ENCODE data around the gene AGRN.

Gene AGRN

GRCh38 chr1:1043411-1043810, 23.5 kb downstream of the AGRN start:
- peaks cover 0 to 22% (median 8%) of the 10 kb centered on the region in 5 experiments for H3K27me3 ChIP-seq (replicated peaks in 2 of 5; ENCODE audit: control insufficient read depth in 4 of 5, insufficient read depth in 5 of 5, low read length in 4 of 5)
- ChIA-PET CTCF (no interaction called here), POLR2A (interaction anchor here (0.6 to 1.0 kb wide), 2 partner anchors 16 to 146 kb away, joined by 3 read pairs; no protein-coding TSS in a partner anchor)
- no peak overlapping the region for H3K4me3 ChIP-seq (ENCODE audit: control insufficient read depth in 1 of 7, extremely low read depth in 1 of 7, insufficient read depth in 4 of 7, low read depth in 2 of 7, low read length in 6 of 7)
- peaks cover 0 to 3% (median 0%) of the 10 kb centered on the region in 5 experiments for H3K9me3 ChIP-seq (ENCODE audit: control extremely low read depth in 1 of 5, control insufficient read depth in 4 of 5, insufficient read depth in 2 of 5, low read depth in 1 of 5, low read length in 4 of 5)
- no peaks in the 10 kb centered on the region for H3K36me3 ChIP-seq (ENCODE audit: control insufficient read depth in 4 of 4, insufficient read depth in 4 of 4, low read length in 3 of 4)
- peaks cover 0 to 25% (median 22%) of the 10 kb centered on the region in 4 experiments for H3K4me1 ChIP-seq (ENCODE audit: control extremely low read depth in 1 of 4, control insufficient read depth in 4 of 4, insufficient read depth in 4 of 4, low read length in 3 of 4)
- 97% methylated on average over 26 of the region's 27 CpGs for WGBS (ENCODE audit: insufficient coverage)
- DNase-seq: no peak
- no peak overlapping the region for H3K27ac ChIP-seq (ENCODE audit: insufficient read depth in 1 of 2, low read depth in 1 of 2, low read length in 2 of 2, poor library complexity in 1 of 2, severe bottlenecking in 2 of 2)

GRCh38 chr1:1043921-1044320, 24.0 kb downstream of the AGRN start:
- no peak overlapping the region for H3K4me3 ChIP-seq (ENCODE audit: control insufficient read depth in 1 of 7, extremely low read depth in 1 of 7, insufficient read depth in 4 of 7, low read depth in 2 of 7, low read length in 6 of 7)
- no peak for DNase-seq
- no peak overlapping the region for H3K27ac ChIP-seq (ENCODE audit: insufficient read depth in 1 of 2, low read depth in 1 of 2, low read length in 2 of 2, poor library complexity in 1 of 2, severe bottlenecking in 2 of 2)
- H3K36me3 ChIP-seq (ENCODE audit: control insufficient read depth in 4 of 4, insufficient read depth in 4 of 4, low read length in 3 of 4): no peaks in the 10 kb centered on the region
- 92% methylated on average over 32 of the region's 33 CpGs for WGBS (ENCODE audit: insufficient coverage)
- ChIA-PET POLR2A (interaction anchor here (0.6 to 1.0 kb wide), 2 partner anchors 15 to 145 kb away, joined by 3 read pairs; no protein-coding TSS in a partner anchor), CTCF (interaction anchor here (1.5 kb wide), 1 partner anchor 20 kb away, joined by 7 read pairs; no protein-coding TSS in a partner anchor)
- peaks cover 0 to 17% (median 6%) of the 10 kb centered on the region in 5 experiments for H3K27me3 ChIP-seq (replicated peaks in 2 of 5; ENCODE audit: control insufficient read depth in 4 of 5, insufficient read depth in 5 of 5, low read length in 4 of 5)
- H3K9me3 ChIP-seq (ENCODE audit: control extremely low read depth in 1 of 5, control insufficient read depth in 4 of 5, insufficient read depth in 2 of 5, low read depth in 1 of 5, low read length in 4 of 5): peaks cover 0 to 3% (median 0%) of the 10 kb centered on the region in 5 experiments
- H3K4me1 ChIP-seq (ENCODE audit: control extremely low read depth in 1 of 4, control insufficient read depth in 4 of 4, insufficient read depth in 4 of 4, low read length in 3 of 4): peaks cover 0 to 20% (median 17%) of the 10 kb centered on the region in 4 experiments

- Histone ChIP-seq H3K4me1 (ENCODE audit: control extremely low read depth in 1 of 4, control insufficient read depth in 4 of 4, insufficient read depth in 4 of 4, low read length in 3 of 4) (peaks cover 0 to 14% (median 11%) of the 10 kb centered on the region in 4 experiments), H3K27ac (ENCODE audit: insufficient read depth in 1 of 2, low read depth in 1 of 2, low read length in 2 of 2, poor library complexity in 1 of 2, severe bottlenecking in 2 of 2) (no peak overlapping the region), H3K36me3 (ENCODE audit: control insufficient read depth in 4 of 4, insufficient read depth in 4 of 4, low read length in 3 of 4) (no peaks in the 10 kb centered on the region), H3K9me3 (ENCODE audit: control extremely low read depth in 1 of 5, control insufficient read depth in 4 of 5, insufficient read depth in 2 of 5, low read depth in 1 of 5, low read length in 4 of 5) (peaks cover 0 to 3% (median 0%) of the 10 kb centered on the region in 5 experiments), H3K4me3 (ENCODE audit: control insufficient read depth in 1 of 7, extremely low read depth in 1 of 7, insufficient read depth in 4 of 7, low read depth in 2 of 7, low read length in 6 of 7) (no peak overlapping the region), H3K27me3 (replicated peaks in 2 of 5; ENCODE audit: control insufficient read depth in 4 of 5, insufficient read depth in 5 of 5, low read length in 4 of 5) (peaks cover 0 to 10% (median 6%) of the 10 kb centered on the region in 5 experiments)
- ChIA-PET POLR2A (interaction anchor here (1.0 kb wide), 1 partner anchor 15 kb away, joined by 3 read pairs; no protein-coding TSS in a partner anchor), CTCF (interaction anchor here (0.7 to 1.5 kb wide), 3 partner anchors 11 to 19 kb away, joined by 3 to 7 read pairs (median 5); no protein-coding TSS in a partner anchor)
- 97% methylated on average over 28 of the region's 34 CpGs for WGBS (ENCODE audit: insufficient coverage)
- no peak for DNase-seq
Observed at GRCh38 chr1:1044455-1045078, 24.6 kb downstream of the AGRN start.

GRCh38 chr1:1045129-1045528, 25.2 kb downstream of the AGRN start:
- 94% methylated on average over 22 of the region's 23 CpGs for WGBS (ENCODE audit: insufficient coverage)
- H3K4me3 ChIP-seq (ENCODE audit: control insufficient read depth in 1 of 7, extremely low read depth in 1 of 7, insufficient read depth in 4 of 7, low read depth in 2 of 7, low read length in 6 of 7): no peak overlapping the region
- peaks cover 0 to 8% (median 5%) of the 10 kb centered on the region in 4 experiments for H3K4me1 ChIP-seq (ENCODE audit: control extremely low read depth in 1 of 4, control insufficient read depth in 4 of 4, insufficient read depth in 4 of 4, low read length in 3 of 4)
- ChIA-PET CTCF (interaction anchor here (0.7 to 1.5 kb wide), 3 partner anchors 10 to 19 kb away, joined by 3 to 7 read pairs (median 5); no protein-coding TSS in a partner anchor), POLR2A (no interaction called here)
- peaks cover 0 to 3% (median 0%) of the 10 kb centered on the region in 5 experiments for H3K9me3 ChIP-seq (ENCODE audit: control extremely low read depth in 1 of 5, control insufficient read depth in 4 of 5, insufficient read depth in 2 of 5, low read depth in 1 of 5, low read length in 4 of 5)
- H3K27ac ChIP-seq (ENCODE audit: insufficient read depth in 1 of 2, low read depth in 1 of 2, low read length in 2 of 2, poor library complexity in 1 of 2, severe bottlenecking in 2 of 2): no peak overlapping the region
- H3K27me3 ChIP-seq (replicated peaks in 2 of 5; ENCODE audit: control insufficient read depth in 4 of 5, insufficient read depth in 5 of 5, low read length in 4 of 5): peaks cover 0 to 5% (median 4%) of the 10 kb centered on the region in 5 experiments
- no peaks in the 10 kb centered on the region for H3K36me3 ChIP-seq (ENCODE audit: control insufficient read depth in 4 of 4, insufficient read depth in 4 of 4, low read length in 3 of 4)
- no peak for DNase-seq

GRCh38 chr1:1046243-1046642, 26.3 kb downstream of the AGRN start:
- POLR2A ChIA-PET: no interaction called here
- Histone ChIP-seq H3K9me3 (ENCODE audit: control extremely low read depth in 1 of 5, control insufficient read depth in 4 of 5, insufficient read depth in 2 of 5, low read depth in 1 of 5, low read length in 4 of 5) (peaks cover 0 to 3% (median 0%) of the 10 kb centered on the region in 5 experiments), H3K27ac (ENCODE audit: insufficient read depth in 1 of 2, low read depth in 1 of 2, low read length in 2 of 2, poor library complexity in 1 of 2, severe bottlenecking in 2 of 2) (no peak overlapping the region), H3K4me1 (ENCODE audit: control extremely low read depth in 1 of 4, control insufficient read depth in 4 of 4, insufficient read depth in 4 of 4, low read length in 3 of 4) (peaks cover 0 to under 1% (median 0%) of the 10 kb centered on the region in 4 experiments), H3K36me3 (ENCODE audit: control insufficient read depth in 4 of 4, insufficient read depth in 4 of 4, low read length in 3 of 4) (no peaks in the 10 kb centered on the region), H3K4me3 (ENCODE audit: control insufficient read depth in 1 of 7, extremely low read depth in 1 of 7, insufficient read depth in 4 of 7, low read depth in 2 of 7, low read length in 6 of 7) (no peak overlapping the region), H3K27me3 (replicated peaks in 2 of 5; ENCODE audit: control insufficient read depth in 4 of 5, insufficient read depth in 5 of 5, low read length in 4 of 5) (no peaks in the 10 kb centered on the region)
- DNase-seq: no peak
- 98% methylated on average over 10 of the region's 20 CpGs for WGBS (ENCODE audit: insufficient coverage)
- CTCF ChIA-PET: no interaction called here

GRCh38 chr1:1046767-1047166, 26.8 kb downstream of the AGRN start:
- POLR2A ChIA-PET: no interaction called here
- Histone ChIP-seq H3K27ac (ENCODE audit: insufficient read depth in 1 of 2, low read depth in 1 of 2, low read length in 2 of 2, poor library complexity in 1 of 2, severe bottlenecking in 2 of 2) (no peak overlapping the region), H3K4me3 (ENCODE audit: control insufficient read depth in 1 of 7, extremely low read depth in 1 of 7, insufficient read depth in 4 of 7, low read depth in 2 of 7, low read length in 6 of 7) (no peak overlapping the region), H3K4me1 (ENCODE audit: control extremely low read depth in 1 of 4, control insufficient read depth in 4 of 4, insufficient read depth in 4 of 4, low read length in 3 of 4) (no peaks in the 10 kb centered on the region), H3K36me3 (ENCODE audit: control insufficient read depth in 4 of 4, insufficient read depth in 4 of 4, low read length in 3 of 4) (no peaks in the 10 kb centered on the region), H3K27me3 (replicated peaks in 2 of 5; ENCODE audit: control insufficient read depth in 4 of 5, insufficient read depth in 5 of 5, low read length in 4 of 5) (no peaks in the 10 kb centered on the region), H3K9me3 (ENCODE audit: control extremely low read depth in 1 of 5, control insufficient read depth in 4 of 5, insufficient read depth in 2 of 5, low read depth in 1 of 5, low read length in 4 of 5) (peaks cover 0 to 3% (median 0%) of the 10 kb centered on the region in 5 experiments)
- CTCF ChIA-PET: no interaction called here
- DNase-seq: no peak
- WGBS (ENCODE audit: insufficient coverage): 95% methylated on average over 26 of the region's 26 CpGs

- 94% methylated on average over 17 of the region's 19 CpGs for WGBS (ENCODE audit: insufficient coverage)
- CTCF ChIA-PET: no interaction called here
Observed at GRCh38 chr1:1047407-1047806, 27.5 kb downstream of the AGRN start.

More at GRCh38 chr1:1047407-1047806, 27.5 kb downstream of the AGRN start:
- POLR2A ChIA-PET: no interaction called here
- no peaks in the 10 kb centered on the region for H3K4me1 ChIP-seq (ENCODE audit: control extremely low read depth in 1 of 4, control insufficient read depth in 4 of 4, insufficient read depth in 4 of 4, low read length in 3 of 4)
- no peak overlapping the region for H3K4me3 ChIP-seq (ENCODE audit: control insufficient read depth in 1 of 7, extremely low read depth in 1 of 7, insufficient read depth in 4 of 7, low read depth in 2 of 7, low read length in 6 of 7)
- H3K27ac ChIP-seq (ENCODE audit: insufficient read depth in 1 of 2, low read depth in 1 of 2, low read length in 2 of 2, poor library complexity in 1 of 2, severe bottlenecking in 2 of 2): no peak overlapping the region
- DNase-seq: no peak
- H3K36me3 ChIP-seq (ENCODE audit: control insufficient read depth in 4 of 4, insufficient read depth in 4 of 4, low read length in 3 of 4): no peaks in the 10 kb centered on the region
- H3K9me3 ChIP-seq (ENCODE audit: control extremely low read depth in 1 of 5, control insufficient read depth in 4 of 5, insufficient read depth in 2 of 5, low read depth in 1 of 5, low read length in 4 of 5): peaks cover 0 to 3% (median 0%) of the 10 kb centered on the region in 5 experiments
- H3K27me3 ChIP-seq (replicated peaks in 2 of 5; ENCODE audit: control insufficient read depth in 4 of 5, insufficient read depth in 5 of 5, low read length in 4 of 5): no peaks in the 10 kb centered on the region
